Activated CD4-positive, alpha-beta memory T cell treated with anti-CD3 and anti-CD28 coated beads, Interleukin-2, amount 10 ng/mL, durations not matched to agents 7 days and 5 days (primary cell): ENCODE results near the gene LMOD1. TPM values are rescaled to one million over a fixed set of nuclear protein-coding genes. Genes with fewer than 3 reads are reported as not detected.
A peak's percentile ranks its signal among the peaks of the same experiment; 100 is the strongest.
"Not testable (repeated sequence)": the region's sequence is repeated elsewhere in the genome, so short reads cannot be mapped to it uniquely, and the experiment has no call there.

Experiments used
- CTCF ChIA-PET: fragments of 350-600 bp; sonication (Branson Sonifier 250); formaldehyde crosslinking; loops from one replicate; lab custom pipeline; 2021; ENCODE audit warnings: antibody characterized with exemption, inconsistent platforms; lab: Charles Lee
- POLR2A ChIA-PET: fragments of 350-600 bp; sonication (Branson Sonifier 250); formaldehyde crosslinking; loops from one replicate; lab custom pipeline; 2021; ENCODE audit warnings: antibody characterized with exemption; lab: Charles Lee
- DNase-seq: peaks from one replicate; pipeline ENCODE4 v3.0.0-alpha.2; 2020
- H3K27ac Mint-ChIP-seq: one replicate; pipeline ENCODE4 v1.8.0; 2021; ENCODE audit warnings: mild to moderate bottlenecking, mixed read lengths
- H3K27me3 Mint-ChIP-seq: one replicate; pipeline ENCODE4 v1.8.0; 2021; ENCODE audit warnings: mixed read lengths
- H3K36me3 Mint-ChIP-seq: one replicate; pipeline ENCODE4 v1.8.0; 2021; ENCODE audit warnings: low read depth, mixed read lengths
- H3K4me1 Mint-ChIP-seq: one replicate; pipeline ENCODE4 v1.8.0; 2021; ENCODE audit warnings: mixed read lengths
- H3K4me3 Mint-ChIP-seq: one replicate; pipeline ENCODE4 v1.8.0; 2021; ENCODE audit warnings: mild to moderate bottlenecking, mixed read lengths
- H3K9me3 Mint-ChIP-seq: one replicate; pipeline ENCODE4 v1.8.0; 2021; ENCODE audit warnings: mixed read lengths
- total RNA-seq, 2 experiments: library from RNA; stranded (reverse); gene quantifications; one replicate each; pipeline ENCODE4 v1.2.3, GENCODE V29; 2021

The LMOD1 gene
- total RNA-seq, 2 experiments from 2014 or later: not detected

DNA sequence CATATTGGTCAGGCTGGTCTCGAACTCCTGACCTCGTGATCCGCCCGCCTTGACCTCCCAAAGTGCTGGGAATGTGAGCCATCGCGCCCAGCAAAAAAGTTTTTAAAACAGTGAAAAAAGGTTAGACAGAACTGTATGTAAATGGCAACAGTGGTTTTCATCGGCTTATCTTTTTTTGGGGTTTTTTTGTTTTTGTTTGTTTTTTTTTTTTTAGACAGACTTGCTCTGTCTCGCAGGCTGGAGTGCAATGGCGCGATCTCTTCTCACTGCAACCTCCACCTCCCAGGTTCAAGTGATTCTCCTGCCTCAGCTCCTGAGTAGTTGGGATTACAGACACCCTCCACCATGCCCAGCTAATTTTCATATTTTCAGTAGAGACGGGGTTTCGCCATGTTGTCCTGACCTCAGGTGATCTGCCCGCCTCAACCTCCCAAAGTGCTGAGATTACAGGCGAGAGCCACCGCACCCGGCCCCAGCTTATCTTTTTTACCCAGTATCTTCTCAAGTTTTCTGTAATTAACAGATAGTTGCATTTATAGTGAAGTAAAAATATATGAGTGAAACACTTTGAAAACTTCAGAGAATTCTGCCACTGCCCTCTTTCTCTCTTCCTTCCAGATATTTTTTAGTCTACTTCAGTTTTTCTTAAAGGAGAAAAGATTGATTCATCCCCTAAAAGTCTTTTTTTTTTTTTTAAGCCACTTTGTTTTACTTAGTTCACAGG is 22.0 kb upstream of the LMOD1 start:
- Mint-ChIP-seq H3K36me3 (peaks cover 47% of the 10 kb centered on the region), H3K4me3 (no peak overlapping the region), H3K9me3 (no peaks in the 10 kb centered on the region), H3K4me1 (peaks cover 1% of the 10 kb centered on the region), H3K27ac (no peak overlapping the region), H3K27me3 (no peaks in the 10 kb centered on the region)
- CTCF ChIA-PET: interaction anchor here (0.7 kb wide), 2 partner anchors 72 to 1163 kb away, joined by 3 to 4 read pairs; no protein-coding TSS in a partner anchor
- DNase-seq: no peak
- POLR2A ChIA-PET: interaction anchor here (0.7 to 1.0 kb wide), 2 partner anchors 13 to 73 kb away, joined by 3 read pairs; partner anchors contain the start of gene TIMM17A

DNA sequence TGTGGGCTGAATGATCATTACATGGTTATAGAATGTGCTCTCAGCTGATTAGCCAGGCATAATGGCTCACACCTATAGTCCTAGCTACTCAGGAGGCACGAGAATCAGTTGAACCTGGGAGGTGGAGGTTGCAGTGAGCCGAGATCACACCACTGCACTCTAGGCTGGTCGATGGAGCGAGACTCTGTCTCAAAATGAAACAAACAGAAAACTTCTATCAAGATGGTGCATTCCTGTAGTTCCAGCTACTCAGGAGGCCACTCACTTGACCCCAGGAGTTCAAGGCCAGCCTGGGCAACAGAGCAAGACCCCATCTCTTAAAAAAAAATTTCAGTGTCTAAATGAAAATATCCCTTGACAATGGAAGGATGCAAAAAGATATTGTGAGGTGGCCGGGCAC is 19.8 kb upstream of the LMOD1 start:
- Mint-ChIP-seq H3K9me3 (no peaks in the 10 kb centered on the region), H3K36me3 (peaks cover 61% of the 10 kb centered on the region), H3K27ac (no peak overlapping the region)

DNA sequence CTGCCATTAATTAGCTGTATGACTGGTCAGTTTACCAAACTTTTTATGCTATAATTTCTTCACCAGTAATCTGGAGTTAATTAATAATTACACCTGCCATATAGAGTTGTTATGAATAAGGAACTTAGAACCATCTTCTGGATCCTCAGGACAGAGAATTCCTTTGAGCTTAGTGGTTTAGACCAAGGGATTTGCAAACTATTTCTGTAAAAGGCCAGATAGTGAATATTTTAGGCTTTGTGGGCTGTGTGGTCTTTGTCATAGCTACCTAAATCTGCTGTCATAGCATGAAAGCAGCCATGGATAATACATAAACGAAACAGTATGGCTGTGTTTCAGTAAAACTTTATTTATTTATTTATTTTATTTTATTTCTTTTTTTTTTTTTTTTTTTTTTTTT is 17.9 kb upstream of the LMOD1 start:
- ChIA-PET POLR2A (no interaction called here), CTCF (interaction anchor here (0.6 to 2.6 kb wide), 5 partner anchors 8 to 179 kb away, joined by 3 to 7 read pairs (median 4); no protein-coding TSS in a partner anchor)
- Mint-ChIP-seq H3K4me3 (no peak overlapping the region), H3K27me3 (no peaks in the 10 kb centered on the region), H3K36me3 (peaks cover 54% of the 10 kb centered on the region), H3K27ac (no peak overlapping the region), H3K9me3 (no peaks in the 10 kb centered on the region), H3K4me1 (no peaks in the 10 kb centered on the region)
- no peak for DNase-seq

More for the DNA sequence above, 19.8 kb upstream of the LMOD1 start:
- Mint-ChIP-seq H3K4me3 (no peak overlapping the region), H3K27me3 (no peaks in the 10 kb centered on the region), H3K4me1 (no peaks in the 10 kb centered on the region)
- POLR2A ChIA-PET: interaction anchor here (1.1 kb wide), 1 partner anchor 11 kb away, joined by 6 read pairs; the partner anchor contains the start of gene TIMM17A
- DNase-seq: no peak
- CTCF ChIA-PET: interaction anchor here (1.6 to 2.3 kb wide), 2 partner anchors 16 to 70 kb away, joined by 3 to 9 read pairs; partner anchors contain the start of gene RNPEP

DNA sequence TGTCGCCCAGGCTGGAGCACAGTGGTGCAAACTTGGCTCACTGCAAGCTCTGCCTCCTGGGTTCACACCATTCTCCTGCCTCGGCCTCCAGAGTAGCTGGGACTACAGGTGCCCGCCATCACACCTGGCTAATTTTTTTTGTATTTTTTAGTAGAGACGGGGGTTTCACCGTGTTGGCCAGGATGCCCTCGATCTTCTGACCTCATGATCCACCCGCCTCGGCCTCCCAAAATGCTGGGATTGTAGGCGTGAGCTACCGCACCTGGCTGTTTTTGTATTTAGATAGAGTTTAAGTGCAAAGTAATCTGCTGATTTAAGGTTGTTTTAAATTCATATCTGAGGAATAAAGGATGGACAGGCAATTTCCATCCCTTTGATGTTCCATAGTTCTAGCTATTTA is 16.0 kb upstream of the LMOD1 start:
- not testable (repeated sequence) for H3K27me3 Mint-ChIP-seq, H3K27ac Mint-ChIP-seq, H3K4me3 Mint-ChIP-seq, DNase-seq, H3K9me3 Mint-ChIP-seq, H3K4me1 Mint-ChIP-seq
- POLR2A ChIA-PET: interaction anchor here (0.9 to 1.5 kb wide), 3 partner anchors 8 to 66 kb away, joined by 3 to 4 read pairs (median 3); no protein-coding TSS in a partner anchor
- CTCF ChIA-PET: interaction anchor here (0.9 to 1.1 kb wide), 2 partner anchors 11 to 85 kb away, joined by 3 to 4 read pairs; no protein-coding TSS in a partner anchor
- peaks cover 62% of the 10 kb centered on the region for H3K36me3 Mint-ChIP-seq

DNA sequence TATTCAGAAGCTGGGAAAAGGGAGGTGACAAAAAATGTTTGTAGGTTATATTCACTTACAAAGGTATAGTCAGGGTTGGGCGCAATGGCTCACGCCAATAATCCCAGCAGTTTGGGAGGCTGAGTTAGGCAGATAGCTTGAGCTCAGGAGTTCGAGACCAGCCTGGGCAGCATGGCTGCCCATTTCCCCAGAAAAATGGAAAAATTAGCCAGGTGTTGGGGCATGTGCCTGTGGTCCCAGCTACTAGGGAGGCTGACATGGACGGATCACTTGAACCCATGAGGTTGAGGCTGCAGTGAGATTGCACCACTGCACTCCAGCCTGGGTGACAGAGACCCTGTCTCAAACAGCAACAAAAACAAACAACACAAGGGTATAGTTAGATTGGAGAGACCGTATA is 12.0 kb upstream of the LMOD1 start:
- DNase-seq: no peak
- no peak overlapping the region for H3K27ac Mint-ChIP-seq
- CTCF ChIA-PET: interaction anchor here (0.8 to 1.5 kb wide), 2 partner anchors 25 to 62 kb away, joined by 5 to 7 read pairs; no protein-coding TSS in a partner anchor
- H3K4me1 Mint-ChIP-seq: peaks cover 26% of the 10 kb centered on the region
- POLR2A ChIA-PET: no interaction called here
- H3K36me3 Mint-ChIP-seq: peaks cover 42% of the 10 kb centered on the region
- no peak overlapping the region for H3K4me3 Mint-ChIP-seq
- H3K9me3 Mint-ChIP-seq: no peaks in the 10 kb centered on the region
- H3K27me3 Mint-ChIP-seq: no peaks in the 10 kb centered on the region

DNA sequence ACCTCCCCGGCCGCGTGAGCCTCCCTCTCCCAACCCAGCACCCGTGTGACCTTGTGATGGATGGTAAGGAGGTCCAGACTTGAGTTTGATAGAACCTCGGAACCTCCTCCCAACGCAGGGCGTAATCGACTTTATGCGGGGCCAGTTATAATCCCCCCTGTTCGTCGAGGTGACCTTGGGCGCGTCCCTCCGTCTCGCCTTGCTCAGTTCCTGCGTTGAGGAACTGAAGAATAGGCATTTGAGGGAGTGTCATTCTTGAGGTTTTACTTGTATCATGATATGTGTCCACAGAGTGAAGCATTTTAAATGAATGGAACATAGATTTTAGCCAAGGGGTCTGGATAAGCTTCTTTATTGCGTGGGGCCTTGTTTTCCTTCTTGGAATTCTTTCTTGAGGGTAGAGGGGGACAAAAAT is 9.4 kb upstream of the LMOD1 start:
- Mint-ChIP-seq H3K27ac (peak overlapping the region; percentile 93), H3K4me3 (peak overlapping the region; percentile 95), H3K36me3 (peaks cover 26% of the 10 kb centered on the region), H3K9me3 (no peaks in the 10 kb centered on the region), H3K4me1 (peaks cover 26% of the 10 kb centered on the region), H3K27me3 (no peaks in the 10 kb centered on the region)
- DNase-seq: no peak
- CTCF ChIA-PET: interaction anchor here (1.6 to 3.4 kb wide), 3 partner anchors 58 to 78 kb away, joined by 4 to 23 read pairs (median 5); no protein-coding TSS in a partner anchor
- POLR2A ChIA-PET: interaction anchor here (0.7 to 2.6 kb wide), 13 partner anchors 10 to 802 kb away, joined by 3 to 15 read pairs (median 5); partner anchors contain the start of genes IPO9, LMOD1, PPP1R12B and RNPEP

DNA sequence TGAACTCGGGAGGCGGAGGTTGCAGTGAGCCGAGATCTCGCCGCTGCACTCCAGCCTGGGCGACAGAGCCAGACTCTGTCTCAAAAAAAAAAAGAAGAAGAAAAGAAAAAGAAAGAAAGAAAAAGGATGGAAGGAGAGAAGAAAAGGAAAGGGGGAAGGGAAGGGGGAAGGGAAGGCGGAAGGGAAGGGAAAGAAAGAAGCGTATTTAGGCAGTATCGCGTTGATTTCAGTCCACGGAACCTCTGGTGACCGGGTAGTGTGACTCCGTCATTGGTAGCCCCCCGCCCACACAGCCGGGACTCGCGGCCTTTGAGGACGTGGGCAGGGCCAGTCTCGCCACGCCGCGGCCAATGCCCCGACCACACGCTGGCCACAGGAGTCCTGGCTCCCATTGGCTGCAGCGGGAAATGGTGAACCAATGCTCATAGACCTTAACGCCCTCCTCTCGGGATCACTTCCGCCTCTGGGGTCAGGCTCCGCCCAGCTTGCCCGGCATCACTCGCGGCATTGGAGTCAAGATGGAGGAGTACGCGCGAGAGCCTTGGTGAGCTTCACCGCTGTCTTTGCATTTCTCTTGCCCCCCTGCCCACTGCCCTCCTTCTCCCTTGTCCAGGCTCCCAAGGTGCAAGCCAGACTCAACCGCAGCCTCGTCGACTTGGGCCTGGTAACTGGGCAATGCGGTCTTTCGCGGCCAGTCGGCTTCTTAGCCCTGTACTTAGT is 8.8 kb upstream of the LMOD1 start, which contains the start of gene TIMM17A:
Gene TIMM17A (plus strand): TSS at position 495 of the 720 bp plus-strand sequence. CDS start 24 bp downstream, at position 519.
- ChIA-PET CTCF (interaction anchor here (1.1 to 3.4 kb wide), 4 partner anchors 45 to 77 kb away, joined by 3 to 23 read pairs (median 4); no protein-coding TSS in a partner anchor), POLR2A (interaction anchor here (0.6 to 2.6 kb wide), 17 partner anchors 10 to 1809 kb away, joined by 3 to 15 read pairs (median 4); partner anchors contain the start of genes DDX59, IPO9, LMOD1 and PPP1R12B)
- H3K27ac Mint-ChIP-seq: peak within 1 kb of the TSS; percentile 93
- H3K36me3 Mint-ChIP-seq: peaks cover 22% of the 10 kb centered on the region
- H3K9me3 Mint-ChIP-seq: no peaks in the 10 kb centered on the region
- H3K4me3 Mint-ChIP-seq: peak within 1 kb of the TSS; percentile 95
- H3K27me3 Mint-ChIP-seq: no peaks in the 10 kb centered on the region
- DNase-seq: peak; percentile 96
- H3K4me1 Mint-ChIP-seq: peaks cover 26% of the 10 kb centered on the region

DNA sequence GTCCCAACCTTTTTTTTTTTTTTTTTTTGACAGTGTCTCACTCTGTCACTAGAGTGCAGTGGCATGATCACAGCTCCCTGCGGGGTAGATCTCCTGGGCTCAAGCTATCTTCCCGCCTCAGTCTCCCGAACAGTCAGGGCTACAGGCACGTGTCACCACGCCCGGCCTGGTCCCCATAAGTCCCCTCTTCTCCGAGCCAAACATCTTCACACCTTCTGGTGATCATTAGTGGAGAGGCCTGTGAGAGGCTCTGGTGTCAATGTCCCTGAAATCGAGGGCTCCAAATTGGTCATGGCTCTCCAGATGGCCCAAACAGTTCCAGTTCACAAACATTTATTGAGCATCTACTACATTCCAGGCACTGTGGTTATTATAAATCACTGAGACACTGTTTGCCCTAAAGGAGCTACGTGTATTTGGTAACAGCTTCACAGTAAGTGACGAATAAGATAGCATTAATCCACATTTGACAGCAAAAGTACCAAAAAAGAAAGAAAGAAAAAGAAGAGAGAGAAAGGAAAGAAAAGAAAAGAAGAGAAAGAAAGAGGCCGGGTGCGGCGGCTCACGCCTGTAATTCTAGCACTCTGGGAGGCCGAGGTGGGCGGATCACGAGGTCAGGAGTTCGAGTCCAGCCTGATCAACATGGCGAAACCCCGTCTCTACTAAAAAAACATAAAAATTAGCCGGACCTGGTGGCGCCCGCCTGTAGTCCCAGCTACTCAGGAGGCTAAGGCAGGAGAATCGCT is 8.1 kb upstream of the LMOD1 start:
- Mint-ChIP-seq H3K27me3 (no peaks in the 10 kb centered on the region), H3K36me3 (peaks cover 21% of the 10 kb centered on the region), H3K9me3 (no peaks in the 10 kb centered on the region), H3K4me3 (peak overlapping the region; percentile 95), H3K4me1 (peaks cover 26% of the 10 kb centered on the region), H3K27ac (peak overlapping the region; percentile 93)
- POLR2A ChIA-PET: interaction anchor here (0.6 to 2.6 kb wide), 16 partner anchors 8 to 1810 kb away, joined by 3 to 15 read pairs (median 3); partner anchors contain the start of genes DDX59, IPO9, LMOD1 and PPP1R12B
- CTCF ChIA-PET: interaction anchor here (1.1 to 3.4 kb wide), 4 partner anchors 45 to 76 kb away, joined by 3 to 23 read pairs (median 4); no protein-coding TSS in a partner anchor
- peak; percentile 26 for DNase-seq

DNA sequence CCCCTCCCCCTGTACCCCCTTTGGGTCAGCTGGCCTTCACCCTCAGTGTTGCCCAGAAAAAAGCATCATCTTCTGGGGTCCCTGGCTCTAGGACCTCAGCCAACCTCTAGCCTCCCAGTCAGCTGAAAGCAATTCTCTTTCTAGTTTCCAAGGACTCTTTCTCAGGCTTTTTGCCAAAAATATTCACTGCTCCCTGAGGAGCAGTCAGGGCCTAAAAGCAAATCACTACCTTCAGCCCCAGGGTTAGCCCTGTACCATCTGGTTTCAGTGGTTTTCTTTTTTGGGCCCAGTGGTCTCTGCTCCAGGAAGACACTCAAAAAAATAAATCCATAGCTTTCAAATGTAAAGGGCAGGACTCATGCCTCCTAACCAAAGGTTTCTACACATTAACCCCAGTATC is 3.1 kb upstream of the LMOD1 start:
- DNase-seq: no peak
- ChIA-PET CTCF (interaction anchor here (1.1 to 1.3 kb wide), 2 partner anchors 54 to 72 kb away, joined by 3 to 5 read pairs; no protein-coding TSS in a partner anchor), POLR2A (no interaction called here)
- H3K27me3 Mint-ChIP-seq: peaks cover 41% of the 10 kb centered on the region
- H3K36me3 Mint-ChIP-seq: no peaks in the 10 kb centered on the region
- peaks cover 11% of the 10 kb centered on the region for H3K4me1 Mint-ChIP-seq
- no peak overlapping the region for H3K4me3 Mint-ChIP-seq
- no peaks in the 10 kb centered on the region for H3K9me3 Mint-ChIP-seq
- H3K27ac Mint-ChIP-seq: no peak overlapping the region

DNA sequence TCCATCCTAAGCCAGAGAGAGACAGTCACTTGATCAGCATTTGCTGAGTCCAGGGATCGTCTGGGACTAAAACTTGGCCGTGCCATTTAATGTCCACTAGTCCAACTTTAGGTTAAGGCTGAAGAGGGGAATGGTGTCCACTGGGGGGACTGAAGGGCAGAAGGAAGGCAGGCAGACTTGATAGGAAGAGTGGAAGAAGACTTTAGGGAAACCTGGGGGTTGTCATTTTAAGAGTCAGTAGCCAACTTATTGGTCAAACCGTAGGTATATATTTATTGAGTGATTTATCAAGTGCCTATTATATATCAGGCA is 1.3 kb upstream of the LMOD1 start:
- no peak for DNase-seq
- ChIA-PET CTCF (no interaction called here), POLR2A (no interaction called here)
- no peaks in the 10 kb centered on the region for H3K9me3 Mint-ChIP-seq
- H3K27ac Mint-ChIP-seq: no peak overlapping the region
- peaks cover 7% of the 10 kb centered on the region for H3K4me1 Mint-ChIP-seq
- no peak overlapping the region for H3K4me3 Mint-ChIP-seq
- H3K27me3 Mint-ChIP-seq: peaks cover 58% of the 10 kb centered on the region
- no peaks in the 10 kb centered on the region for H3K36me3 Mint-ChIP-seq

DNA sequence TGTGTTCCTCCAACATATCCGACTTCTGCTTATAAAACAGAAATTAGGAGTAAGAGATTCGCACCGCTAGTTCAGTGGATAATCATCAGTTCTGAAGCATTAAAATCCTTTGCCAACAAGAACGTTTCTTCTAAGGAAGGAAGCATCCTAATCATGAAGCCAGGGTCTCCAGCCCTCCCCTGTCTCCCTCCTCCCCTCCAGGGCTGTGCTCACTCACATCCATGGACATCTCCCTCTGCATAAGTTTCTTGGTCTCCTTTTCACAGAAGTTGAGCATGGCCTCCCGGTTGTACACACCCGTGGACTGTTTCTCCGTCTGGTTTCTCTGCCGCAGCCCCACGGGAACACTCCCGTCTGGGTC is 505 bp downstream of the LMOD1 start:
- Mint-ChIP-seq H3K4me3 (no peak overlapping the region), H3K27me3 (peaks cover 61% of the 10 kb centered on the region), H3K9me3 (no peaks in the 10 kb centered on the region), H3K36me3 (no peaks in the 10 kb centered on the region), H3K27ac (no peak overlapping the region), H3K4me1 (peaks cover 7% of the 10 kb centered on the region)
- ChIA-PET CTCF (interaction anchor here (2.0 to 2.2 kb wide), 2 partner anchors 50 to 59 kb away, joined by 4 to 10 read pairs; no protein-coding TSS in a partner anchor), POLR2A (interaction anchor here (2.8 kb wide), 1 partner anchor 10 kb away, joined by 8 read pairs; the partner anchor contains the start of gene TIMM17A)
- no peak for DNase-seq
